Measurements from ENCODE around the gene SEZ6L2.
A peak's percentile ranks its signal among the peaks of the same experiment; 100 is the strongest.

SEZ6L2 gene

DNA sequence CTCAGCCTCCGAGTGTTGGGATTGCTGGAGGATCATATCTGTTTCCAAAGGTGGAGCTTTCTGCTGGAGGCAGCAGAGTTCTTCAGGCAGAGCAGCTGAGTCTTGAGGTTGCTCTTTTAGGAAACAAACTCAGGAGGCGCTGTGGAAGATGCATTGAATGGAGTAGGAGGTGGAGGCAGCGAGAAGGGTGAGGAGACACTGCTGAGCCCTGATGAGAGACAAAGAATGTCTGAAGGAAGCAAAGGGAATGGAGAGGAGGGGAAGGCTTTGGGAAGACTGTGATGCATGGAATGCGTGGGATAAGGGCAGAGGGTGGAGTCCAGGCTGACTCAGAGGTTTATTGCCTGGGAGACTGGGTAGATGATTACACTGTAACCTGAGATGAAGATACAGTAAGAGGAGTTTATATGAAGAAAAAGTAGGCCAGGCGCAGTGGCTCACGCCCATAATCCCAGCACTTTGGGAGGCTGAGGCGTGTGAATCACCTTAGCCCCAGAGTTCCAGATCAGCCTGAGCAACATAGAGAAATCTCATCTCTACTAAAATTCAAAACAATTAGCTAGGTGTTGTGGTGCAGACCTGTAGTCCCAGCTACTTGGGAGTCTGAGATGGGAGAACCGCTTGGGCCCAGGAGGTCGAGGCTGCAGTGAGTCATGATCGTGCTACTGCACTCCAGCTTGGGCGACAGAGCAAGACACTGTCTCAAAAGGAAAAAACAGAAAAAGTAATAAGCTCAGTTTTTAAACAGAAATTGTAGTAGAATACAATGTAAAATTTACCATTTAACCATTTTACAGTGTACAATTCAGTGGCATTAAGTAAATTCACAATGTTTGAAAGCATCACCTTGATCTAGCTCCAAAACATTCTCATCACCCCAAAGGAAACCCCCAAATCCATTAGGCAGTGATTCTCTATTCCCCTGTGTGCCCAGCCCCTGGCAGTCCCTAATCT is 44.8 kb upstream of the SEZ6L2 start (continued):
- no peak for TF ChIP-seq ZNF214 (tag by site-specific recombination; IDR thresholded peaks at IDR 0.05; ENCODE audit: borderline replicate concordance)
- TF ChIP-seq MYNN (tag by site-specific recombination; IDR thresholded peaks at IDR 0.05; ENCODE audit: borderline replicate concordance), result no peak
- TF ChIP-seq GLI2 (tag by site-specific recombination; IDR thresholded peaks at IDR 0.05; ENCODE audit: borderline replicate concordance, low read depth), result no peak
- TF ChIP-seq, protein P1, sequence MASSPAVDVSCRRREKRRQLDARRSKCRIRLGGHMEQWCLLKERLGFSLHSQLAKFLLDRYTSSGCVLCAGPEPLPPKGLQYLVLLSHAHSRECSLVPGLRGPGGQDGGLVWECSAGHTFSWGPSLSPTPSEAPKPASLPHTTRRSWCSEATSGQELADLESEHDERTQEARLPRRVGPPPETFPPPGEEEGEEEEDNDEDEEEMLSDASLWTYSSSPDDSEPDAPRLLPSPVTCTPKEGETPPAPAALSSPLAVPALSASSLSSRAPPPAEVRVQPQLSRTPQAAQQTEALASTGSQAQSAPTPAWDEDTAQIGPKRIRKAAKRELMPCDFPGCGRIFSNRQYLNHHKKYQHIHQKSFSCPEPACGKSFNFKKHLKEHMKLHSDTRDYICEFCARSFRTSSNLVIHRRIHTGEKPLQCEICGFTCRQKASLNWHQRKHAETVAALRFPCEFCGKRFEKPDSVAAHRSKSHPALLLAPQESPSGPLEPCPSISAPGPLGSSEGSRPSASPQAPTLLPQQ (tag by site-specific recombination; IDR thresholded peaks at IDR 0.05), result peak; percentile 75
- no peak for TF ChIP-seq YY2 (tag by site-specific recombination; IDR thresholded peaks at IDR 0.05)
- peak; percentile 77 for TF ChIP-seq ZNF664 (tag by site-specific recombination; IDR thresholded peaks at IDR 0.05)
- TF ChIP-seq ZNF791 (tag by site-specific recombination; IDR thresholded peaks at IDR 0.05), result no peak
- TF ChIP-seq OVOL3 (tag by site-specific recombination; IDR thresholded peaks at IDR 0.05), result peak; percentile 46; the same call in 1 of the 2 replicates
- TF ChIP-seq, protein P2, sequence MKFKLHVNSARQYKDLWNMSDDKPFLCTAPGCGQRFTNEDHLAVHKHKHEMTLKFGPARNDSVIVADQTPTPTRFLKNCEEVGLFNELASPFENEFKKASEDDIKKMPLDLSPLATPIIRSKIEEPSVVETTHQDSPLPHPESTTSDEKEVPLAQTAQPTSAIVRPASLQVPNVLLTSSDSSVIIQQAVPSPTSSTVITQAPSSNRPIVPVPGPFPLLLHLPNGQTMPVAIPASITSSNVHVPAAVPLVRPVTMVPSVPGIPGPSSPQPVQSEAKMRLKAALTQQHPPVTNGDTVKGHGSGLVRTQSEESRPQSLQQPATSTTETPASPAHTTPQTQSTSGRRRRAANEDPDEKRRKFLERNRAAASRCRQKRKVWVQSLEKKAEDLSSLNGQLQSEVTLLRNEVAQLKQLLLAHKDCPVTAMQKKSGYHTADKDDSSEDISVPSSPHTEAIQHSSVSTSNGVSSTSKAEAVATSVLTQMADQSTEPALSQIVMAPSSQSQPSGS (tag by site-specific recombination; IDR thresholded peaks at IDR 0.05; ENCODE audit: low read depth), result 0 out of 2 replicates have a peak, but pooled peaks have one; percentile 41
- TF ChIP-seq ZNF266 (tag by site-specific recombination; IDR thresholded peaks at IDR 0.05; ENCODE audit: low read depth), result no peak
- no peak for TF ChIP-seq ZNF404 (tag by site-specific recombination; IDR thresholded peaks at IDR 0.05)
- no peak for TF ChIP-seq ZNF48 (tag by site-specific recombination; IDR thresholded peaks at IDR 0.05)
- TF ChIP-seq ZNF555 (tag by site-specific recombination; conservative IDR thresholded peaks at IDR 0.05), result no peak
- TF ChIP-seq GFI1B (tag by site-specific recombination; IDR thresholded peaks at IDR 0.05), result no peak
- peak; percentile 20; the same call in 1 of the 2 replicates for TF ChIP-seq ZNF558 (tag by site-specific recombination; IDR thresholded peaks at IDR 0.05)
- peak; percentile 98 for TF ChIP-seq IKZF3 (tag by site-specific recombination; IDR thresholded peaks at IDR 0.05)
- TF ChIP-seq, protein P3, sequence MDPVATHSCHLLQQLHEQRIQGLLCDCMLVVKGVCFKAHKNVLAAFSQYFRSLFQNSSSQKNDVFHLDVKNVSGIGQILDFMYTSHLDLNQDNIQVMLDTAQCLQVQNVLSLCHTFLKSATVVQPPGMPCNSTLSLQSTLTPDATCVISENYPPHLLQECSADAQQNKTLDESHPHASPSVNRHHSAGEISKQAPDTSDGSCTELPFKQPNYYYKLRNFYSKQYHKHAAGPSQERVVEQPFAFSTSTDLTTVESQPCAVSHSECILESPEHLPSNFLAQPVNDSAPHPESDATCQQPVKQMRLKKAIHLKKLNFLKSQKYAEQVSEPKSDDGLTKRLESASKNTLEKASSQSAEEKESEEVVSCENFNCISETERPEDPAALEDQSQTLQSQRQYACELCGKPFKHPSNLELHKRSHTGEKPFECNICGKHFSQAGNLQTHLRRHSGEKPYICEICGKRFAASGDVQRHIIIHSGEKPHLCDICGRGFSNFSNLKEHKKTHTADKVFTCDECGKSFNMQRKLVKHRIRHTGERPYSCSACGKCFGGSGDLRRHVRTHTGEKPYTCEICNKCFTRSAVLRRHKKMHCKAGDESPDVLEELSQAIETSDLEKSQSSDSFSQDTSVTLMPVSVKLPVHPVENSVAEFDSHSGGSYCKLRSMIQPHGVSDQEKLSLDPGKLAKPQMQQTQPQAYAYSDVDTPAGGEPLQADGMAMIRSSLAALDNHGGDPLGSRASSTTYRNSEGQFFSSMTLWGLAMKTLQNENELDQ (tag by site-specific recombination; IDR thresholded peaks at IDR 0.05; ENCODE audit: low read depth), result no peak
- peak; percentile 93 for TF ChIP-seq ZNF629 (tag by site-specific recombination; IDR thresholded peaks at IDR 0.05)
- TF ChIP-seq, protein P4, sequence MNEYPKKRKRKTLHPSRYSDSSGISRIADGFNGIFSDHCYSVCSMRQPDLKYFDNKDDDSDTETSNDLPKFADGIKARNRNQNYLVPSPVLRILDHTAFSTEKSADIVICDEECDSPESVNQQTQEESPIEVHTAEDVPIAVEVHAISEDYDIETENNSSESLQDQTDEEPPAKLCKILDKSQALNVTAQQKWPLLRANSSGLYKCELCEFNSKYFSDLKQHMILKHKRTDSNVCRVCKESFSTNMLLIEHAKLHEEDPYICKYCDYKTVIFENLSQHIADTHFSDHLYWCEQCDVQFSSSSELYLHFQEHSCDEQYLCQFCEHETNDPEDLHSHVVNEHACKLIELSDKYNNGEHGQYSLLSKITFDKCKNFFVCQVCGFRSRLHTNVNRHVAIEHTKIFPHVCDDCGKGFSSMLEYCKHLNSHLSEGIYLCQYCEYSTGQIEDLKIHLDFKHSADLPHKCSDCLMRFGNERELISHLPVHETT (tag by site-specific recombination; IDR thresholded peaks at IDR 0.05), result peak; percentile 84
- TF ChIP-seq ZNF785 (tag by site-specific recombination; IDR thresholded peaks at IDR 0.05), result no peak
- TF ChIP-seq, protein P5, sequence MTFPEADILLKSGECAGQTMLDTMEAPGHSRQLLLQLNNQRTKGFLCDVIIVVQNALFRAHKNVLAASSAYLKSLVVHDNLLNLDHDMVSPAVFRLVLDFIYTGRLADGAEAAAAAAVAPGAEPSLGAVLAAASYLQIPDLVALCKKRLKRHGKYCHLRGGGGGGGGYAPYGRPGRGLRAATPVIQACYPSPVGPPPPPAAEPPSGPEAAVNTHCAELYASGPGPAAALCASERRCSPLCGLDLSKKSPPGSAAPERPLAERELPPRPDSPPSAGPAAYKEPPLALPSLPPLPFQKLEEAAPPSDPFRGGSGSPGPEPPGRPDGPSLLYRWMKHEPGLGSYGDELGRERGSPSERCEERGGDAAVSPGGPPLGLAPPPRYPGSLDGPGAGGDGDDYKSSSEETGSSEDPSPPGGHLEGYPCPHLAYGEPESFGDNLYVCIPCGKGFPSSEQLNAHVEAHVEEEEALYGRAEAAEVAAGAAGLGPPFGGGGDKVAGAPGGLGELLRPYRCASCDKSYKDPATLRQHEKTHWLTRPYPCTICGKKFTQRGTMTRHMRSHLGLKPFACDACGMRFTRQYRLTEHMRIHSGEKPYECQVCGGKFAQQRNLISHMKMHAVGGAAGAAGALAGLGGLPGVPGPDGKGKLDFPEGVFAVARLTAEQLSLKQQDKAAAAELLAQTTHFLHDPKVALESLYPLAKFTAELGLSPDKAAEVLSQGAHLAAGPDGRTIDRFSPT (tag by site-specific recombination; IDR thresholded peaks at IDR 0.05), result no peak; the same call in 1 of the 2 replicates
- no peak for TF ChIP-seq ZNF777 (tag by site-specific recombination; IDR thresholded peaks at IDR 0.05; ENCODE audit: borderline replicate concordance)
- no peak for TF ChIP-seq ZNF510 (tag by site-specific recombination; IDR thresholded peaks at IDR 0.05; ENCODE audit: insufficient replicate concordance)
- no peak for TF ChIP-seq ZNF239 (tag by site-specific recombination; IDR thresholded peaks at IDR 0.05)
- no peak for TF ChIP-seq ZBTB1 (tag by site-specific recombination; IDR thresholded peaks at IDR 0.05)
- TF ChIP-seq ZFP41 (tag by site-specific recombination; IDR thresholded peaks at IDR 0.05; ENCODE audit: borderline replicate concordance), result no peak
- TF ChIP-seq ZNF146 (tag by site-specific recombination; IDR thresholded peaks at IDR 0.05), result no peak
- no peak for TF ChIP-seq SCRT1 (tag by site-specific recombination; IDR thresholded peaks at IDR 0.05; ENCODE audit: borderline replicate concordance)
- TF ChIP-seq SETDB1 (IDR thresholded peaks at IDR 0.05; ENCODE audit: insufficient read length, low read length), result peak; percentile 31
- TF ChIP-seq TRIM28 (IDR thresholded peaks at IDR 0.05; ENCODE audit: borderline replicate concordance, low read length), result peak; percentile 99
- peak; percentile 91 for TF ChIP-seq BCL11A (tag by site-specific recombination; IDR thresholded peaks at IDR 0.05; ENCODE audit: low read depth)
